HG03575 (cell line): ENCODE data around the gene PHB1.
A peak's percentile ranks its signal among the peaks of the same experiment; 100 is the strongest.

ENCODE experiments used
- ATAC-seq: cut with Tn5 transposase; IDR thresholded peaks from one replicate; pipeline ENCODE4 v1.9.1; 2021; ENCODE audit not compliant: unreplicated experiment, insufficient number of reproducible peaks, low FRiP score; ENCODE audit errors: extremely low read depth

The PHB1 gene

GRCh38 chr17:49414622-49415350, at the start of gene PHB1:
Gene PHB1, minus strand, starts transcription at chr17:49414882. Its CDS starts 1,618 bp downstream, at chr17:49413264.
- ATAC-seq = peak; percentile 87

- no peak for ATAC-seq
These were observed 49.4 kb upstream of the PHB1 start for GRCh38 chr17:49464049-49464448.

GRCh38 chr17:49461580-49461979, 46.9 kb upstream of the PHB1 start:
- no peak for ATAC-seq

- ATAC-seq = no peak
These were observed 45.7 kb upstream of the PHB1 start for GRCh38 chr17:49460401-49460800.

- no peak for ATAC-seq
These were observed 44.8 kb upstream of the PHB1 start for GRCh38 chr17:49459401-49459984.

GRCh38 chr17:49457564-49458535, 43.2 kb upstream of the PHB1 start:
- ATAC-seq = no peak

GRCh38 chr17:49456183-49456965, 41.7 kb upstream of the PHB1 start:
- ATAC-seq = no peak

GRCh38 chr17:49455272-49455861, 40.7 kb upstream of the PHB1 start:
- ATAC-seq = no peak

- ATAC-seq = no peak
These were observed 39.4 kb upstream of the PHB1 start for GRCh38 chr17:49454050-49454449.

GRCh38 chr17:49452661-49453060, 38.0 kb upstream of the PHB1 start:
- ATAC-seq = no peak

GRCh38 chr17:49452201-49452600, 37.5 kb upstream of the PHB1 start:
- ATAC-seq = no peak

GRCh38 chr17:49450735-49451134, 36.1 kb upstream of the PHB1 start:
- no peak for ATAC-seq

GRCh38 chr17:49450181-49450580, 35.5 kb upstream of the PHB1 start:
- no peak for ATAC-seq

- no peak for ATAC-seq
These were observed 33.1 kb upstream of the PHB1 start for GRCh38 chr17:49447628-49448302.

GRCh38 chr17:49445591-49445990, 30.9 kb upstream of the PHB1 start:
- ATAC-seq = no peak

- ATAC-seq = no peak
These were observed 29.7 kb upstream of the PHB1 start for GRCh38 chr17:49444384-49444783.

GRCh38 chr17:49443862-49444261, 29.2 kb upstream of the PHB1 start:
- no peak for ATAC-seq

GRCh38 chr17:49442041-49442440, 27.4 kb upstream of the PHB1 start:
- ATAC-seq = no peak
